ENCODE measurements around the gene VASN. TPM values are rescaled to one million over a fixed set of nuclear protein-coding genes. Genes with fewer than 3 reads are reported as not detected.

Gene VASN
- total and polyA plus RNA-seq, 9 of the 15 experiments (the other 6 are each of a cell fraction or from before 2014, with no cell fraction given), result 0.01 to 2.5 (median 0.41) TPM; not detected in 1

DNA sequence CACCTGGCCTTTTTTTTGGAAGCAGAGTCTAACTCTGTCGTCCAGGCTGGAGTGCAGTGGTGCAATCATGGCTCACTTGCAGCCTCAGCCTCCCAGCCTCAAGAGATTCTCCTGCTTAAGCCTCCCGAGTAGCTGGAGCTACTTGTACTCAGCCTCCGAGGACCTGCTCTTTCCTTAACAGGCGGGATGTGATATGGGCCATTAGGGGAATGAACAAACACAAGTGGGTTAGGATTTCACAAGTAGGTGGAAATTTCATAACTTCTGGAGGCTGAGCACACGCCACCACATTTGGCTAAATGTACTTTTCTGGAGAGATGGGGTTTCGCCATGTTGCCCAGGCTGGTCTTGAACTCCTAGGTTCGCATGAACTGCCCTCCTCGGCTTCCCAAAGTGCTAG lies 24.6 kb upstream of the VASN start:
- Histone ChIP-seq H3K4me3 (no peak overlapping the region), H4K20me1 (replicated peaks; ENCODE audit: control insufficient read depth, insufficient read depth, low read length) (peaks cover 13% of the 10 kb centered on the region; the same call in 1 of the 2 replicates), H3K4me2 (ENCODE audit: insufficient read depth, low read length) (no peak overlapping the region), H3K79me2 (ENCODE audit: control insufficient read depth, insufficient read depth, low read length) (peaks cover 85% of the 10 kb centered on the region), H2AFZ (ENCODE audit: low read depth, low read length) (no peak overlapping the region), H3K9ac (ENCODE audit: insufficient read depth in 1 of 2, low read depth in 2 of 2, low read length in 2 of 2) (peak overlapping the region in 1 of 2 experiments; percentile 73; a peak in 1 of 4 replicates), H3K4me1 (replicated peaks in 1 of 2; ENCODE audit: control insufficient read depth in 2 of 2, insufficient read depth in 2 of 2, low read length in 2 of 2) (peaks cover 22 to 44% of the 10 kb centered on the region in 2 experiments; a peak in 4 of 5 replicates), H3K27me3 (ENCODE audit: control insufficient read depth in 2 of 2, insufficient read depth in 2 of 2, low read length in 2 of 2) (no peaks in the 10 kb centered on the region), H3K36me3 (ENCODE audit: control insufficient read depth, insufficient read depth, low read length) (peaks cover 60% of the 10 kb centered on the region; the same call in 2 of the 3 replicates), H3K27ac (ENCODE audit: extremely low read depth, low read depth, low read length) (no peak overlapping the region), H3K9me1 (ENCODE audit: control insufficient read depth, insufficient read depth, low read length) (no peaks in the 10 kb centered on the region), H3K9me3 (replicated peaks; ENCODE audit: control insufficient read depth, insufficient read depth, low read depth, low read length) (peaks cover 9% of the 10 kb centered on the region; the same call in 1 of the 2 replicates)
- FAIRE-seq (no peak), ATAC-seq (no peak), DNase-seq (ENCODE audit: extremely low read depth in 1 of 4, low spot score in 3 of 4) (no peak)
- CTCF ChIA-PET (ENCODE audit: low intra/inter-chr PET ratio), result no interaction called here
- no TSS peak for BruUV-seq (replicated peaks)
- WGBS (ENCODE audit: insufficient coverage, low coverage, missing lambda C conversion rate), result 91% methylated on average over 8 of the region's 8 CpGs
- POLR2A ChIA-PET, result no interaction called here
- in situ Hi-C loops (cut with MboI) (loop anchor here (5.0 kb wide), 1 partner anchor 75 kb away; the partner anchor contains the start of gene TFAP4), intact Hi-C loops (cut with micrococcal nuclease) (no loop called here)
- TF ChIP-seq, protein P1, sequence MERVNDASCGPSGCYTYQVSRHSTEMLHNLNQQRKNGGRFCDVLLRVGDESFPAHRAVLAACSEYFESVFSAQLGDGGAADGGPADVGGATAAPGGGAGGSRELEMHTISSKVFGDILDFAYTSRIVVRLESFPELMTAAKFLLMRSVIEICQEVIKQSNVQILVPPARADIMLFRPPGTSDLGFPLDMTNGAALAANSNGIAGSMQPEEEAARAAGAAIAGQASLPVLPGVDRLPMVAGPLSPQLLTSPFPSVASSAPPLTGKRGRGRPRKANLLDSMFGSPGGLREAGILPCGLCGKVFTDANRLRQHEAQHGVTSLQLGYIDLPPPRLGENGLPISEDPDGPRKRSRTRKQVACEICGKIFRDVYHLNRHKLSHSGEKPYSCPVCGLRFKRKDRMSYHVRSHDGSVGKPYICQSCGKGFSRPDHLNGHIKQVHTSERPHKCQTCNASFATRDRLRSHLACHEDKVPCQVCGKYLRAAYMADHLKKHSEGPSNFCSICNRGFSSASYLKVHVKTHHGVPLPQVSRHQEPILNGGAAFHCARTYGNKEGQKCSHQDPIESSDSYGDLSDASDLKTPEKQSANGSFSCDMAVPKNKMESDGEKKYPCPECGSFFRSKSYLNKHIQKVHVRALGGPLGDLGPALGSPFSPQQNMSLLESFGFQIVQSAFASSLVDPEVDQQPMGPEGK (CRISPR knock-in tag; IDR thresholded peaks at IDR 0.05; ENCODE audit: borderline replicate concordance), result no peak
- no peak for TF ChIP-seq ZSCAN29 (IDR thresholded peaks at IDR 0.05)
- TF ChIP-seq, protein P2, sequence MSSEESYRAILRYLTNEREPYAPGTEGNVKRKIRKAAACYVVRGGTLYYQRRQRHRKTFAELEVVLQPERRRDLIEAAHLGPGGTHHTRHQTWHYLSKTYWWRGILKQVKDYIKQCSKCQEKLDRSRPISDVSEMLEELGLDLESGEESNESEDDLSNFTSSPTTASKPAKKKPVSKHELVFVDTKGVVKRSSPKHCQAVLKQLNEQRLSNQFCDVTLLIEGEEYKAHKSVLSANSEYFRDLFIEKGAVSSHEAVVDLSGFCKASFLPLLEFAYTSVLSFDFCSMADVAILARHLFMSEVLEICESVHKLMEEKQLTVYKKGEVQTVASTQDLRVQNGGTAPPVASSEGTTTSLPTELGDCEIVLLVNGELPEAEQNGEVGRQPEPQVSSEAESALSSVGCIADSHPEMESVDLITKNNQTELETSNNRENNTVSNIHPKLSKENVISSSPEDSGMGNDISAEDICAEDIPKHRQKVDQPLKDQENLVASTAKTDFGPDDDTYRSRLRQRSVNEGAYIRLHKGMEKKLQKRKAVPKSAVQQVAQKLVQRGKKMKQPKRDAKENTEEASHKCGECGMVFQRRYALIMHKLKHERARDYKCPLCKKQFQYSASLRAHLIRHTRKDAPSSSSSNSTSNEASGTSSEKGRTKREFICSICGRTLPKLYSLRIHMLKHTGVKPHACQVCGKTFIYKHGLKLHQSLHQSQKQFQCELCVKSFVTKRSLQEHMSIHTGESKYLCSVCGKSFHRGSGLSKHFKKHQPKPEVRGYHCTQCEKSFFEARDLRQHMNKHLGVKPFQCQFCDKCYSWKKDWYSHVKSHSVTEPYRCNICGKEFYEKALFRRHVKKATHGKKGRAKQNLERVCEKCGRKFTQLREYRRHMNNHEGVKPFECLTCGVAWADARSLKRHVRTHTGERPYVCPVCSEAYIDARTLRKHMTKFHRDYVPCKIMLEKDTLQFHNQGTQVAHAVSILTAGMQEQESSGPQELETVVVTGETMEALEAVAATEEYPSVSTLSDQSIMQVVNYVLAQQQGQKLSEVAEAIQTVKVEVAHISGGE (CRISPR knock-in tag; IDR thresholded peaks at IDR 0.05), result no peak
- TF ChIP-seq CBFB (CRISPR knock-in tag; IDR thresholded peaks at IDR 0.05), result no peak
- TF ChIP-seq, protein P3, sequence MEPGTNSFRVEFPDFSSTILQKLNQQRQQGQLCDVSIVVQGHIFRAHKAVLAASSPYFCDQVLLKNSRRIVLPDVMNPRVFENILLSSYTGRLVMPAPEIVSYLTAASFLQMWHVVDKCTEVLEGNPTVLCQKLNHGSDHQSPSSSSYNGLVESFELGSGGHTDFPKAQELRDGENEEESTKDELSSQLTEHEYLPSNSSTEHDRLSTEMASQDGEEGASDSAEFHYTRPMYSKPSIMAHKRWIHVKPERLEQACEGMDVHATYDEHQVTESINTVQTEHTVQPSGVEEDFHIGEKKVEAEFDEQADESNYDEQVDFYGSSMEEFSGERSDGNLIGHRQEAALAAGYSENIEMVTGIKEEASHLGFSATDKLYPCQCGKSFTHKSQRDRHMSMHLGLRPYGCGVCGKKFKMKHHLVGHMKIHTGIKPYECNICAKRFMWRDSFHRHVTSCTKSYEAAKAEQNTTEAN (CRISPR knock-in tag; IDR thresholded peaks at IDR 0.05), result no peak
- TF ChIP-seq TEAD4 (IDR thresholded peaks at IDR 0.05; ENCODE audit: low read length), result no peak
- TF ChIP-seq TEAD4 (CRISPR knock-in tag; IDR thresholded peaks at IDR 0.05; ENCODE audit: borderline replicate concordance), result no peak
- TF ChIP-seq BMI1 (IDR thresholded peaks at IDR 0.05; ENCODE audit: low read length), result no peak
- TF ChIP-seq ELF2 (CRISPR knock-in tag; IDR thresholded peaks at IDR 0.05), result no peak
- TF ChIP-seq, protein P4, sequence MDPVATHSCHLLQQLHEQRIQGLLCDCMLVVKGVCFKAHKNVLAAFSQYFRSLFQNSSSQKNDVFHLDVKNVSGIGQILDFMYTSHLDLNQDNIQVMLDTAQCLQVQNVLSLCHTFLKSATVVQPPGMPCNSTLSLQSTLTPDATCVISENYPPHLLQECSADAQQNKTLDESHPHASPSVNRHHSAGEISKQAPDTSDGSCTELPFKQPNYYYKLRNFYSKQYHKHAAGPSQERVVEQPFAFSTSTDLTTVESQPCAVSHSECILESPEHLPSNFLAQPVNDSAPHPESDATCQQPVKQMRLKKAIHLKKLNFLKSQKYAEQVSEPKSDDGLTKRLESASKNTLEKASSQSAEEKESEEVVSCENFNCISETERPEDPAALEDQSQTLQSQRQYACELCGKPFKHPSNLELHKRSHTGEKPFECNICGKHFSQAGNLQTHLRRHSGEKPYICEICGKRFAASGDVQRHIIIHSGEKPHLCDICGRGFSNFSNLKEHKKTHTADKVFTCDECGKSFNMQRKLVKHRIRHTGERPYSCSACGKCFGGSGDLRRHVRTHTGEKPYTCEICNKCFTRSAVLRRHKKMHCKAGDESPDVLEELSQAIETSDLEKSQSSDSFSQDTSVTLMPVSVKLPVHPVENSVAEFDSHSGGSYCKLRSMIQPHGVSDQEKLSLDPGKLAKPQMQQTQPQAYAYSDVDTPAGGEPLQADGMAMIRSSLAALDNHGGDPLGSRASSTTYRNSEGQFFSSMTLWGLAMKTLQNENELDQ (CRISPR knock-in tag; IDR thresholded peaks at IDR 0.05; ENCODE audit: borderline replicate concordance), result no peak
- TF ChIP-seq, protein P5, sequence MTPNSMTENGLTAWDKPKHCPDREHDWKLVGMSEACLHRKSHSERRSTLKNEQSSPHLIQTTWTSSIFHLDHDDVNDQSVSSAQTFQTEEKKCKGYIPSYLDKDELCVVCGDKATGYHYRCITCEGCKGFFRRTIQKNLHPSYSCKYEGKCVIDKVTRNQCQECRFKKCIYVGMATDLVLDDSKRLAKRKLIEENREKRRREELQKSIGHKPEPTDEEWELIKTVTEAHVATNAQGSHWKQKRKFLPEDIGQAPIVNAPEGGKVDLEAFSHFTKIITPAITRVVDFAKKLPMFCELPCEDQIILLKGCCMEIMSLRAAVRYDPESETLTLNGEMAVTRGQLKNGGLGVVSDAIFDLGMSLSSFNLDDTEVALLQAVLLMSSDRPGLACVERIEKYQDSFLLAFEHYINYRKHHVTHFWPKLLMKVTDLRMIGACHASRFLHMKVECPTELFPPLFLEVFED (CRISPR knock-in tag; conservative IDR thresholded peaks at IDR 0.05), result no peak

Measured in K562 (cell line).